WTC11 (cell line): ENCODE data around the gene TM2D1. TPM values are rescaled to one million over a fixed set of nuclear protein-coding genes. Genes with fewer than 3 reads are reported as not detected.

Source experiments
- ATAC-seq: fragments of 200-7000 bp; cut with Tn5 transposase; 2 replicates; pipeline ENCODE4 v1.10.0; 2021; ENCODE audit warnings: mild to moderate bottlenecking, moderate library complexity
- CTCF ChIA-PET: fragments of 300-600 bp; sonication (Branson Sonifier 250); formaldehyde crosslinking; loops from one replicate; lab custom pipeline; 2021; ENCODE audit warnings: antibody characterized with exemption; lab: Charles Lee
- POLR2A ChIA-PET: fragments of 350-600 bp; sonication (Branson Sonifier 250); formaldehyde crosslinking; loops from one replicate; lab custom pipeline; 2021; ENCODE audit warnings: antibody characterized with exemption; lab: Charles Lee
- DNase-seq: peaks from one replicate; pipeline ENCODE4 v3.0.0; 2021; ENCODE audit warnings: low spot score
- H3K27ac Mint-ChIP-seq: 2 replicates; pipeline ENCODE4 v1.8.0; 2021; ENCODE audit warnings: mixed read lengths
- H3K27me3 Mint-ChIP-seq: 2 replicates; pipeline ENCODE4 v1.8.0; 2021; ENCODE audit warnings: low read depth, mild to moderate bottlenecking, moderate library complexity, mixed read lengths
- H3K36me3 Mint-ChIP-seq: 2 replicates; pipeline ENCODE4 v1.8.0; 2021; ENCODE audit warnings: mixed read lengths
- H3K4me1 Mint-ChIP-seq: 2 replicates; pipeline ENCODE4 v1.8.0; 2022; ENCODE audit warnings: mixed read lengths
- H3K4me3 Mint-ChIP-seq: 2 replicates; pipeline ENCODE4 v1.8.0; 2021; ENCODE audit warnings: mild to moderate bottlenecking, moderate library complexity, mixed read lengths
- H3K9me3 Mint-ChIP-seq: 2 replicates; pipeline ENCODE4 v1.8.0; 2021; ENCODE audit warnings: mixed read lengths
- ELF4 ChIP-seq: sonication (generic); formaldehyde crosslinking; IDR thresholded peaks from 2 replicates; pipeline ENCODE4 v1.8.1; 2022; ENCODE audit warnings: low read depth, mild to moderate bottlenecking, moderate library complexity, missing genetic modification reagents
- EMX1 ChIP-seq: fragments of 250-450 bp; sonication (Bioruptor Pico); IDR thresholded peaks from 2 replicates; pipeline ENCODE4 v1.8.0; 2021; ENCODE audit warnings: mild to moderate bottlenecking
- ESRRA ChIP-seq: sonication (generic); formaldehyde crosslinking; IDR thresholded peaks from 2 replicates; pipeline ENCODE4 v1.8.1; 2022; ENCODE audit warnings: mild to moderate bottlenecking, missing genetic modification reagents, borderline replicate concordance
- FOXJ3 ChIP-seq: sonication (generic); formaldehyde crosslinking; IDR thresholded peaks from 2 replicates; pipeline ENCODE4 v1.9.0; 2021; ENCODE audit warnings: missing genetic modification reagents, mild to moderate bottlenecking, borderline replicate concordance
- GABPB1 ChIP-seq: sonication (generic); formaldehyde crosslinking; IDR thresholded peaks from 2 replicates; pipeline ENCODE4 v1.8.1; 2023; ENCODE audit warnings: mild to moderate bottlenecking, missing genetic modification reagents
- JUN ChIP-seq: sonication (generic); formaldehyde crosslinking; IDR thresholded peaks from 2 replicates; pipeline ENCODE4 v1.8.0; 2023; ENCODE audit warnings: mild to moderate bottlenecking, missing genetic modification reagents
- KAT7 ChIP-seq: sonication (generic); formaldehyde crosslinking; IDR thresholded peaks from 2 replicates; pipeline ENCODE4 v1.8.1; 2023; ENCODE audit warnings: missing genetic modification reagents, mild to moderate bottlenecking, borderline replicate concordance
- NFYB ChIP-seq: sonication (generic); formaldehyde crosslinking; conservative IDR thresholded peaks from 2 replicates; pipeline ENCODE4 v1.8.0; 2022; ENCODE audit warnings: low read depth, missing genetic modification reagents
- OVOL2 ChIP-seq: fragments of 250-450 bp; sonication (Bioruptor Pico); IDR thresholded peaks from 2 replicates; pipeline ENCODE4 v1.9.0; 2021; ENCODE audit warnings: mild to moderate bottlenecking, borderline replicate concordance
- RELA ChIP-seq: sonication (generic); formaldehyde crosslinking; IDR thresholded peaks from 2 replicates; pipeline ENCODE4 v1.8.1; 2022; ENCODE audit warnings: missing genetic modification reagents, mild to moderate bottlenecking, borderline replicate concordance
- TEAD4 ChIP-seq: sonication (generic); formaldehyde crosslinking; IDR thresholded peaks from 2 replicates; pipeline ENCODE4 v1.8.0; 2022; ENCODE audit warnings: mild to moderate bottlenecking, missing genetic modification reagents
- ZBTB21 ChIP-seq: sonication (generic); formaldehyde crosslinking; IDR thresholded peaks from 2 replicates; pipeline ENCODE4 v1.8.1; 2023; ENCODE audit warnings: mild to moderate bottlenecking, missing genetic modification reagents, borderline replicate concordance
- ZNF138 ChIP-seq: sonication (generic); formaldehyde crosslinking; conservative IDR thresholded peaks from 2 replicates; pipeline ENCODE4 v1.8.1; 2022; ENCODE audit warnings: mild to moderate bottlenecking, moderate library complexity, missing genetic modification reagents
- ZNF263 ChIP-seq: sonication (generic); formaldehyde crosslinking; IDR thresholded peaks from 2 replicates; pipeline ENCODE4 v1.8.1; 2022; ENCODE audit warnings: low read depth, mild to moderate bottlenecking, moderate library complexity, missing genetic modification reagents
- total RNA-seq: library from RNA; stranded (reverse); gene quantifications from 3 replicates; pipeline ENCODE4 v1.2.3, GENCODE V29; 2021
- TF ChIP-seq, protein P1 (sequence below): sonication (generic); formaldehyde crosslinking; IDR thresholded peaks from 2 replicates; pipeline ENCODE4 v1.8.1; 2022; ENCODE audit warnings: mild to moderate bottlenecking, missing genetic modification reagents, moderate library complexity, borderline replicate concordance
- TF ChIP-seq, protein P2 (sequence below): sonication (generic); formaldehyde crosslinking; conservative IDR thresholded peaks from 2 replicates; pipeline ENCODE4 v1.8.1; 2023; ENCODE audit warnings: mild to moderate bottlenecking, low read depth, missing genetic modification reagents, moderate library complexity
- TF ChIP-seq, protein P3 (sequence below): sonication (generic); formaldehyde crosslinking; IDR thresholded peaks from 2 replicates; pipeline ENCODE4 v1.8.0; 2022; ENCODE audit warnings: missing genetic modification reagents
- TF ChIP-seq, protein P4 (sequence below): sonication (generic); formaldehyde crosslinking; IDR thresholded peaks from 2 replicates; pipeline ENCODE4 v1.8.1; 2023; ENCODE audit warnings: mild to moderate bottlenecking, moderate library complexity, missing genetic modification reagents
- TF ChIP-seq, protein P5 (sequence below): sonication (generic); formaldehyde crosslinking; IDR thresholded peaks from 2 replicates; pipeline ENCODE4 v1.8.0; 2023; ENCODE audit warnings: mild to moderate bottlenecking, missing genetic modification reagents

Gene TM2D1
- total RNA-seq, 1 experiment from 2014 or later, result 21.6 TPM

DNA sequence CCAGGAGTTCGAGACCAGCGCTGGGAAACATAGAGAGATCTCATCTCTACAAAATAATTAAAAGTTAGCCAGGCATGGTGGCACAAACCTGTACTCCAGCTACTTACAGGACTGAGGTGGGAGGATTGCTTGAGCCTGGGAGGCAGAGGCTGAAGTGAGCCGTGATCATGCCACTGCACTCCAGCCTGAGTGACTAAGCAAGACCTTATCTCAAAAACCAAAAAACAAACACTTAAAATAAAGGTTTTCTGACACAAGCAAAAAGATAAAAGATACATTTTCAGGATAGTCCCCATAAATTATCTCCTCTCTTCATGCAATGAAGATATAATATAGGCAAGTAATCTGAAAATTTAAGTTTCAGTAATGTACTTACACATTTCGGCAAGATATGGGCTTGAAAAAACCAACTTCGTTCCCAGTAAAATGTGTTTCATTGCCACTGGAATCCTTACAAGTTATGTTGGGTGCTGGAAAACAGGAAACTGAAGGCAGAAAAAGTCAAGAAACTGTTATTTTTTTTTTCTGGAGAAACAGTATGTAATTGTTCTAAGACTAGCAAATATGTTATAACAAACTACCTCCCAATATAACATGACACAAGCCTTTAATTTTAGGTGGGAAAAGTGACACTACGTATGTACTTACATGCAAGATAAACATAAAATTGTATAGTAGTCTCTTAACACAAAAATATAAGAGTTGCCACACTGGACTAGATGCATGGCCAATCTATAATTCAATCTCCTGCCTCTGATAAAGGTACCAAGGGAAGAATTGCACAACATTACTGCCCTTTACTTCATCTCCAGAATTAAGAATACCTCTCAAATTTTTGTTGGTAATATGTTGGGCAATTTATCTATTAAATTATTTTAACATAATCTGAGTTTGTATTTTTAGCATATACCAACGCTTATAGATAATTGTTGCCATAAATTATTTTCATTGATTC, 15.7 kb downstream of the TM2D1 start:
- Mint-ChIP-seq H3K9me3 (no peaks in the 10 kb centered on the region), H3K27ac (no peak overlapping the region), H3K4me1 (no peaks in the 10 kb centered on the region), H3K36me3 (peaks cover 16% of the 10 kb centered on the region), H3K4me3 (no peak overlapping the region), H3K27me3 (no peaks in the 10 kb centered on the region)
- DNase-seq, result no peak
- ChIA-PET POLR2A (no interaction called here), CTCF (no interaction called here)
- ATAC-seq, result no peak
- TF ChIP-seq ZNF263 (no peak), FOXJ3 (no peak), KAT7 (CRISPR knock-in tag) (no peak), TEAD4 (CRISPR knock-in tag) (no peak), ZBTB21 (no peak), ZNF138 (CRISPR knock-in tag) (no peak), JUN (no peak), NFYB (no peak), EMX1 (CRISPR knock-in tag) (no peak), ESRRA (no peak), OVOL2 (CRISPR knock-in tag) (no peak), ELF4 (CRISPR knock-in tag) (no peak), GABPB1 (CRISPR knock-in tag) (no peak), RELA (no peak)
- TF ChIP-seq, protein P1, sequence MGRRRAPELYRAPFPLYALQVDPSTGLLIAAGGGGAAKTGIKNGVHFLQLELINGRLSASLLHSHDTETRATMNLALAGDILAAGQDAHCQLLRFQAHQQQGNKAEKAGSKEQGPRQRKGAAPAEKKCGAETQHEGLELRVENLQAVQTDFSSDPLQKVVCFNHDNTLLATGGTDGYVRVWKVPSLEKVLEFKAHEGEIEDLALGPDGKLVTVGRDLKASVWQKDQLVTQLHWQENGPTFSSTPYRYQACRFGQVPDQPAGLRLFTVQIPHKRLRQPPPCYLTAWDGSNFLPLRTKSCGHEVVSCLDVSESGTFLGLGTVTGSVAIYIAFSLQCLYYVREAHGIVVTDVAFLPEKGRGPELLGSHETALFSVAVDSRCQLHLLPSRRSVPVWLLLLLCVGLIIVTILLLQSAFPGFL (CRISPR knock-in tag), result no peak
- TF ChIP-seq, protein P2, sequence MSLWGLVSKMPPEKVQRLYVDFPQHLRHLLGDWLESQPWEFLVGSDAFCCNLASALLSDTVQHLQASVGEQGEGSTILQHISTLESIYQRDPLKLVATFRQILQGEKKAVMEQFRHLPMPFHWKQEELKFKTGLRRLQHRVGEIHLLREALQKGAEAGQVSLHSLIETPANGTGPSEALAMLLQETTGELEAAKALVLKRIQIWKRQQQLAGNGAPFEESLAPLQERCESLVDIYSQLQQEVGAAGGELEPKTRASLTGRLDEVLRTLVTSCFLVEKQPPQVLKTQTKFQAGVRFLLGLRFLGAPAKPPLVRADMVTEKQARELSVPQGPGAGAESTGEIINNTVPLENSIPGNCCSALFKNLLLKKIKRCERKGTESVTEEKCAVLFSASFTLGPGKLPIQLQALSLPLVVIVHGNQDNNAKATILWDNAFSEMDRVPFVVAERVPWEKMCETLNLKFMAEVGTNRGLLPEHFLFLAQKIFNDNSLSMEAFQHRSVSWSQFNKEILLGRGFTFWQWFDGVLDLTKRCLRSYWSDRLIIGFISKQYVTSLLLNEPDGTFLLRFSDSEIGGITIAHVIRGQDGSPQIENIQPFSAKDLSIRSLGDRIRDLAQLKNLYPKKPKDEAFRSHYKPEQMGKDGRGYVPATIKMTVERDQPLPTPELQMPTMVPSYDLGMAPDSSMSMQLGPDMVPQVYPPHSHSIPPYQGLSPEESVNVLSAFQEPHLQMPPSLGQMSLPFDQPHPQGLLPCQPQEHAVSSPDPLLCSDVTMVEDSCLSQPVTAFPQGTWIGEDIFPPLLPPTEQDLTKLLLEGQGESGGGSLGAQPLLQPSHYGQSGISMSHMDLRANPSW (CRISPR knock-in tag), result no peak
- TF ChIP-seq, protein P3, sequence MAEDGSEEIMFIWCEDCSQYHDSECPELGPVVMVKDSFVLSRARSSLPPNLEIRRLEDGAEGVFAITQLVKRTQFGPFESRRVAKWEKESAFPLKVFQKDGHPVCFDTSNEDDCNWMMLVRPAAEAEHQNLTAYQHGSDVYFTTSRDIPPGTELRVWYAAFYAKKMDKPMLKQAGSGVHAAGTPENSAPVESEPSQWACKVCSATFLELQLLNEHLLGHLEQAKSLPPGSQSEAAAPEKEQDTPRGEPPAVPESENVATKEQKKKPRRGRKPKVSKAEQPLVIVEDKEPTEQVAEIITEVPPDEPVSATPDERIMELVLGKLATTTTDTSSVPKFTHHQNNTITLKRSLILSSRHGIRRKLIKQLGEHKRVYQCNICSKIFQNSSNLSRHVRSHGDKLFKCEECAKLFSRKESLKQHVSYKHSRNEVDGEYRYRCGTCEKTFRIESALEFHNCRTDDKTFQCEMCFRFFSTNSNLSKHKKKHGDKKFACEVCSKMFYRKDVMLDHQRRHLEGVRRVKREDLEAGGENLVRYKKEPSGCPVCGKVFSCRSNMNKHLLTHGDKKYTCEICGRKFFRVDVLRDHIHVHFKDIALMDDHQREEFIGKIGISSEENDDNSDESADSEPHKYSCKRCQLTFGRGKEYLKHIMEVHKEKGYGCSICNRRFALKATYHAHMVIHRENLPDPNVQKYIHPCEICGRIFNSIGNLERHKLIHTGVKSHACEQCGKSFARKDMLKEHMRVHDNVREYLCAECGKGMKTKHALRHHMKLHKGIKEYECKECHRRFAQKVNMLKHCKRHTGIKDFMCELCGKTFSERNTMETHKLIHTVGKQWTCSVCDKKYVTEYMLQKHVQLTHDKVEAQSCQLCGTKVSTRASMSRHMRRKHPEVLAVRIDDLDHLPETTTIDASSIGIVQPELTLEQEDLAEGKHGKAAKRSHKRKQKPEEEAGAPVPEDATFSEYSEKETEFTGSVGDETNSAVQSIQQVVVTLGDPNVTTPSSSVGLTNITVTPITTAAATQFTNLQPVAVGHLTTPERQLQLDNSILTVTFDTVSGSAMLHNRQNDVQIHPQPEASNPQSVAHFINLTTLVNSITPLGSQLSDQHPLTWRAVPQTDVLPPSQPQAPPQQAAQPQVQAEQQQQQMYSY (CRISPR knock-in tag), result no peak
- TF ChIP-seq, protein P4, sequence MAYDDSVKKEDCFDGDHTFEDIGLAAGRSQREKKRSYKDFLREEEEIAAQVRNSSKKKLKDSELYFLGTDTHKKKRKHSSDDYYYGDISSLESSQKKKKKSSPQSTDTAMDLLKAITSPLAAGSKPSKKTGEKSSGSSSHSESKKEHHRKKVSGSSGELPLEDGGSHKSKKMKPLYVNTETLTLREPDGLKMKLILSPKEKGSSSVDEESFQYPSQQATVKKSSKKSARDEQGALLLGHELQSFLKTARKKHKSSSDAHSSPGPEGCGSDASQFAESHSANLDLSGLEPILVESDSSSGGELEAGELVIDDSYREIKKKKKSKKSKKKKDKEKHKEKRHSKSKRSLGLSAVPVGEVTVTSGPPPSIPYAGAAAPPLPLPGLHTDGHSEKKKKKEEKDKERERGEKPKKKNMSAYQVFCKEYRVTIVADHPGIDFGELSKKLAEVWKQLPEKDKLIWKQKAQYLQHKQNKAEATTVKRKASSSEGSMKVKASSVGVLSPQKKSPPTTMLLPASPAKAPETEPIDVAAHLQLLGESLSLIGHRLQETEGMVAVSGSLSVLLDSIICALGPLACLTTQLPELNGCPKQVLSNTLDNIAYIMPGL (CRISPR knock-in tag), result no peak
- TF ChIP-seq, protein P5, sequence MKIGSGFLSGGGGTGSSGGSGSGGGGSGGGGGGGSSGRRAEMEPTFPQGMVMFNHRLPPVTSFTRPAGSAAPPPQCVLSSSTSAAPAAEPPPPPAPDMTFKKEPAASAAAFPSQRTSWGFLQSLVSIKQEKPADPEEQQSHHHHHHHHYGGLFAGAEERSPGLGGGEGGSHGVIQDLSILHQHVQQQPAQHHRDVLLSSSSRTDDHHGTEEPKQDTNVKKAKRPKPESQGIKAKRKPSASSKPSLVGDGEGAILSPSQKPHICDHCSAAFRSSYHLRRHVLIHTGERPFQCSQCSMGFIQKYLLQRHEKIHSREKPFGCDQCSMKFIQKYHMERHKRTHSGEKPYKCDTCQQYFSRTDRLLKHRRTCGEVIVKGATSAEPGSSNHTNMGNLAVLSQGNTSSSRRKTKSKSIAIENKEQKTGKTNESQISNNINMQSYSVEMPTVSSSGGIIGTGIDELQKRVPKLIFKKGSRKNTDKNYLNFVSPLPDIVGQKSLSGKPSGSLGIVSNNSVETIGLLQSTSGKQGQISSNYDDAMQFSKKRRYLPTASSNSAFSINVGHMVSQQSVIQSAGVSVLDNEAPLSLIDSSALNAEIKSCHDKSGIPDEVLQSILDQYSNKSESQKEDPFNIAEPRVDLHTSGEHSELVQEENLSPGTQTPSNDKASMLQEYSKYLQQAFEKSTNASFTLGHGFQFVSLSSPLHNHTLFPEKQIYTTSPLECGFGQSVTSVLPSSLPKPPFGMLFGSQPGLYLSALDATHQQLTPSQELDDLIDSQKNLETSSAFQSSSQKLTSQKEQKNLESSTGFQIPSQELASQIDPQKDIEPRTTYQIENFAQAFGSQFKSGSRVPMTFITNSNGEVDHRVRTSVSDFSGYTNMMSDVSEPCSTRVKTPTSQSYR (CRISPR knock-in tag), result no peak
